Measurements from ENCODE around the gene EFHD2. TPM values are rescaled to one million over a fixed set of nuclear protein-coding genes. Genes with fewer than 3 reads are reported as not detected.

Gene EFHD2
- total RNA-seq, 4 donors from 2014 or later: 30.3 to 57.4 (median 55.2) TPM

DNA sequence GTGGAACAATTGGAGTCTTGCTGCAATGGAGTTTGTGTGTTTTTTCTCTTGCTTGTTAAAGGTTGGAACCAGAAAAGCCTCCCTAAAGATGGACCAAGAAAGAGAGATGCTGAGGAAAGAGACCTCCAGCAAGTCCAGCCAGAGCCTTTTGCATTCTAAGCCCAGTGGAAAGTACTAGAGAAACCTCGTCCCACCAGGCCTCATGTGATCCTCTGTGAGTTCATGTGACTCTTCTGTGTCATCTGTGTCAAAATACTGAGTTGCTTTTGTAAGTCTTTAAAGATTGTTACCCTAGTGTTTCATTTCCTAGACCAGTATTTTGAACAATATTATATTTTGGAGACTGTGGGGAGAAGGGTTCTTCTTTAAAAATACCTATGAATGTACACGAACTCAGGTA, 12.5 kb upstream of the EFHD2 start:
- Histone ChIP-seq H3K36me3 (no peaks in the 10 kb centered on the region), H3K4me1 (no peaks in the 10 kb centered on the region), H3K4me3 (no peak overlapping the region), H3K27me3 (no peaks in the 10 kb centered on the region), H3K27ac (replicated peaks in 1 of 4) (no peak overlapping the region), H3K9me3 (peaks cover 0 to 11% (median 7%) of the 10 kb centered on the region in 4 donors)
- 100% methylated on average over 2 of the region's 2 CpGs for WGBS
- intact Hi-C loops (cut with DNase I): no loop called here
- no peak for DNase-seq (ENCODE audit: extremely low spot score)
- TF ChIP-seq POLR2A (IDR thresholded peaks at IDR 0.05; ENCODE audit: low read depth) (no peak), POLR2AphosphoS5 (IDR thresholded peaks at IDR 0.05) (no peak), EP300 (IDR thresholded peaks at IDR 0.05) (no peak)
- TF ChIP-seq, protein P1, sequence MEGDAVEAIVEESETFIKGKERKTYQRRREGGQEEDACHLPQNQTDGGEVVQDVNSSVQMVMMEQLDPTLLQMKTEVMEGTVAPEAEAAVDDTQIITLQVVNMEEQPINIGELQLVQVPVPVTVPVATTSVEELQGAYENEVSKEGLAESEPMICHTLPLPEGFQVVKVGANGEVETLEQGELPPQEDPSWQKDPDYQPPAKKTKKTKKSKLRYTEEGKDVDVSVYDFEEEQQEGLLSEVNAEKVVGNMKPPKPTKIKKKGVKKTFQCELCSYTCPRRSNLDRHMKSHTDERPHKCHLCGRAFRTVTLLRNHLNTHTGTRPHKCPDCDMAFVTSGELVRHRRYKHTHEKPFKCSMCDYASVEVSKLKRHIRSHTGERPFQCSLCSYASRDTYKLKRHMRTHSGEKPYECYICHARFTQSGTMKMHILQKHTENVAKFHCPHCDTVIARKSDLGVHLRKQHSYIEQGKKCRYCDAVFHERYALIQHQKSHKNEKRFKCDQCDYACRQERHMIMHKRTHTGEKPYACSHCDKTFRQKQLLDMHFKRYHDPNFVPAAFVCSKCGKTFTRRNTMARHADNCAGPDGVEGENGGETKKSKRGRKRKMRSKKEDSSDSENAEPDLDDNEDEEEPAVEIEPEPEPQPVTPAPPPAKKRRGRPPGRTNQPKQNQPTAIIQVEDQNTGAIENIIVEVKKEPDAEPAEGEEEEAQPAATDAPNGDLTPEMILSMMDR (IDR thresholded peaks at IDR 0.05): no peak

DNA sequence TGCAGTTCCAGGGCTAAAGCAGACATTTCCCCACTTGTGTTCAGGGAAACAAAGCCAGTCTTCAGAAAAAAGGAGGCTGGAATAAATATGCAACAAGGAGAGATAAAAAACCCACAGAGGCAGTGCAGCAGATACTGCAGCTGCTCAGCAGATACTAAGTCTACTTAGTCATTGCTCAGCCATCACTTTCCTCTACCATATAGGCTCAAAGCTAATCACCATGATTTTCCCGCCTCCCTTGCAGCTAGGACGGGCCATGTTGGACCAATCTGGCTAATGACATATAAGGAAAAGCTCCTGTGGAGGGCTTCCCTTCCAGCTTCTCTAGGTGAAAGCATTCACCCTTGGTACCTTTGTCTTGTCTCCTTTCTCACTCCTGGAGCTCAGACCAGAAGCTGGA, 10.0 kb upstream of the EFHD2 start:
- intact Hi-C loops (cut with DNase I): no loop called here

DNA sequence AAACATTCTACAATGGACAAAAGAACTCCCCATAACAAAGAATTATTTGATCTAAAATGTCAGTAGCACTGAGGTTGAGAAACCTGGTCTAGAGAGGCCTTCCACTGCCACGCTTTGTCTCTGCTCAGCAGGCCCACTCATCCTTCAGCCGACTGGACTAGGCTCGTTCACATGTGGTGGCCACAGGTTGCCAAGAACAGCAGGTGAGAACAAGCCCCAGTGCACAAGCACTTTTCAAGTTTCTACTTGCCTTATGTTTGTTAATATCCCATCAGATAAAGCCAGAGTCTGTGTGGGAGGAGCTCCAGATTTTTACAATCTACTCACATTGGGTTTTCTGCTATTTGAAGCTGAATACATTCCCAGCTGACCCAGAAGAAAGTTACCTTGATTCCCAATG, 9.1 kb upstream of the EFHD2 start:
- 93% methylated on average over 3 of the region's 3 CpGs for WGBS
- H3K36me3 ChIP-seq: no peaks in the 10 kb centered on the region
- no peak for TF ChIP-seq EP300 (IDR thresholded peaks at IDR 0.05)
- no peak for TF ChIP-seq POLR2A (IDR thresholded peaks at IDR 0.05; ENCODE audit: low read depth)
- no peak for TF ChIP-seq POLR2AphosphoS5 (IDR thresholded peaks at IDR 0.05)
- TF ChIP-seq, protein P1 (IDR thresholded peaks at IDR 0.05): no peak
- H3K27me3 ChIP-seq: no peaks in the 10 kb centered on the region
- DNase-seq (ENCODE audit: extremely low spot score): no peak
- intact Hi-C loops (cut with DNase I): no loop called here
- no peak overlapping the region for H3K27ac ChIP-seq (replicated peaks in 1 of 4)
- peaks cover 0 to 11% (median 7%) of the 10 kb centered on the region in 4 donors for H3K9me3 ChIP-seq
- no peak overlapping the region for H3K4me3 ChIP-seq
- H3K4me1 ChIP-seq: no peaks in the 10 kb centered on the region

More for the DNA sequence above, 10.0 kb upstream of the EFHD2 start:
- Histone ChIP-seq H3K4me1 (no peaks in the 10 kb centered on the region), H3K36me3 (no peaks in the 10 kb centered on the region), H3K27me3 (no peaks in the 10 kb centered on the region), H3K9me3 (peaks cover 0 to 11% (median 7%) of the 10 kb centered on the region in 4 donors), H3K4me3 (no peak overlapping the region), H3K27ac (replicated peaks in 1 of 4) (no peak overlapping the region)
- WGBS: 100% methylated on average over 2 of the region's 2 CpGs
- TF ChIP-seq EP300 (IDR thresholded peaks at IDR 0.05) (no peak), POLR2A (IDR thresholded peaks at IDR 0.05; ENCODE audit: low read depth) (no peak), POLR2AphosphoS5 (IDR thresholded peaks at IDR 0.05) (no peak)
- TF ChIP-seq, protein P1 (IDR thresholded peaks at IDR 0.05): no peak
- DNase-seq (ENCODE audit: extremely low spot score): no peak

DNA sequence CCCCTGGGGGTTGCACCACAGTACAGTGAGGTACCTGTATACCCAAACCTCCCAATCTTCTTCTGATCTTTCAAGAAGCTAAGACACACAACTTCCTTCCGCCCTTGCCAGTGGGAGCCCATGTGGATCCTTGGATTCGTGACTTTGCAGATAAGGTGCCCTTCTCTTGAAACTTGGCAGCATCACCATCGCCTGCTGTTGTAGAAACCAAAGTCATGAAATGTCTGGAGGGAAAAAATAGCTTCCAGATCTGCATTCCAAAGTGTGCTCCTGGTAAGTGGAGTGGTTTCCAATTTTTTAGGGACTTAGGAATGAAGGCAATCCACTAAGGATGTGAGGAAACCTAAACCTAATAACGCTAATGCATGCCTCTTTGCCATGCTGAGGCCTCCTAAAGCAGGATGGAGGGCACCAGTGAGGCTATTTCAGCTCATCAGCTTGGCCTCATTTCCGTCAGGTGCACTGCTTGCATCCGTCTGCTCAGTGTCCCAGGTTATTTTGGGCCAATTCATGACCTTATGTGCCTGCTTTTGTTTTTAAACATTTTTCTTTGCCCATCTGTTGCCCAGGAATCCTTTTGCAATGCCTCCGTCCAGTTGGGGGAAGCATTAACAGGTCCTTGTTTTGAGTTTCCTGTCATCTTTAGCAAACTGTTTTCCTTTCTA, 8.2 kb upstream of the EFHD2 start:
- peaks cover 0 to 11% (median 7%) of the 10 kb centered on the region in 4 donors for H3K9me3 ChIP-seq
- no peaks in the 10 kb centered on the region for H3K27me3 ChIP-seq
- no peak overlapping the region for H3K4me3 ChIP-seq
- TF ChIP-seq POLR2AphosphoS5 (IDR thresholded peaks at IDR 0.05) (no peak), EP300 (IDR thresholded peaks at IDR 0.05) (no peak), POLR2A (IDR thresholded peaks at IDR 0.05; ENCODE audit: low read depth) (no peak)
- TF ChIP-seq, protein P1 (IDR thresholded peaks at IDR 0.05): no peak
- DNase-seq (ENCODE audit: extremely low spot score): no peak
- peaks cover 0 to 2% (median under 1%) of the 10 kb centered on the region in 4 donors for H3K4me1 ChIP-seq
- no peak overlapping the region for H3K27ac ChIP-seq (replicated peaks in 1 of 4)
- intact Hi-C loops (cut with DNase I): no loop called here
- WGBS: 82% methylated on average over 7 of the region's 7 CpGs
- H3K36me3 ChIP-seq: no peaks in the 10 kb centered on the region

All from esophagus muscularis mucosa (tissue), 4 donors.